ENCODE data around the gene PSORS1C2. TPM values are rescaled to one million over a fixed set of nuclear protein-coding genes. Genes with fewer than 3 reads are reported as not detected.
A peak's percentile ranks its signal among the peaks of the same experiment; 100 is the strongest.

Gene PSORS1C2
- total and polyA plus RNA-seq, 2 donors (not counting 1 experiment from before 2014, with no cell fraction given) = not detected

DNA sequence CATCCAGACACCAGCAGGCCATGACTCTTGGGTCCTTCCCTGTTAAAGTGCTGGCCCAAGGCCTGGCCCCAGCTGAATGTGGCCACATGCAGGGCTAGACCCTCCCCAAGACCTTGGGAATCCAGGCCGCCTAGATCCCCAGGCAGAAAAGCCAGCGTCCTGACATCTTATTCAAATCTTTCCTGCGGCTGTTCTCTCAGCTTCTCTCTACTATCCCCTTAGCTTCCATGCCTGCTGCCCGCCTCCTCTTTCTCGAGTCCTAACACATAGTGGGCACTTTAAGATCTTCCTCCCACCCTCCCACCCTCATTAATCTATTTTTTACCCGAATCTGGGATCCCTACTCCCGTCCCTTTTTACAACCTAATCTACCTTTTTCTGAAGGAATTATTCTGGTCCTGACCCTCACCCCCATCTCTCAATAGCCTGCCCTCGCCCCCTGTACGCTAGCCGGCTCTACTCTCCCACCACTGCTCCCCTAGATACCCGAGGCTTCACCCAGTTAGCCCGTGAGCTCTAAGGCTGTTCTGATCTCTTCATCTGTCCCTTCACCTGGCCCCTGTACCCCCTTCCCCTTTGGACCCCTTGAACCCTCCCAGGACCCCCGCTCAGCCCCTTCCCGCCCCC lies 18.8 kb upstream of the PSORS1C2 start, which contains the start of gene CCHCR1:
CCHCR1 (minus strand) TSS at position 290 of the 627 bp plus-strand sequence; CDS start at position 88, 202 bp downstream.
- POLR2A ChIA-PET = interaction anchor here (0.9 to 1.8 kb wide), 6 partner anchors 12 to 542 kb away, joined by 3 to 4 read pairs (median 3); no protein-coding TSS in a partner anchor
- H3K27me3 Mint-ChIP-seq = no peaks in the 10 kb centered on the region

More for the DNA sequence above, 18.8 kb upstream of the PSORS1C2 start, which contains the start of gene CCHCR1:
- peak within 1 kb of the TSS; percentile 73 for H3K27ac Mint-ChIP-seq
- H4K20me1 ChIP-seq (ENCODE audit: control insufficient read depth, insufficient read depth, low read length, poor library complexity, severe bottlenecking) = no peaks in the 10 kb centered on the region
- peak within 1 kb of the TSS; percentile 78 for H3K9ac ChIP-seq (ENCODE audit: low read length)
- peaks cover 30% of the 10 kb centered on the region for H3K4me1 Mint-ChIP-seq
- DNase-seq = no peak
- peak within 1 kb of the TSS; percentile 87 for H3K4me3 Mint-ChIP-seq
- CTCF ChIA-PET = interaction anchor here (1.1 to 1.5 kb wide), 6 partner anchors 12 to 242 kb away, joined by 3 to 4 read pairs (median 4); no protein-coding TSS in a partner anchor
- H2AFZ ChIP-seq (ENCODE audit: insufficient read depth, low read depth, low read length, poor library complexity, severe bottlenecking) = peak within 1 kb of the TSS; percentile 95
- no peaks in the 10 kb centered on the region for H3K9me3 Mint-ChIP-seq (ENCODE audit: insufficient read depth)
- H3K27me3 ChIP-seq (replicated peaks in 1 of 4; ENCODE audit: control extremely low read depth in 1 of 4, control insufficient read depth in 3 of 4, insufficient read depth in 4 of 4, low read length in 3 of 4) = no peaks in the 10 kb centered on the region
- WGBS (ENCODE audit: insufficient coverage) = 11% methylated on average over 11 of the region's 14 CpGs
- no peak for TF ChIP-seq EZH2 (IDR thresholded peaks at IDR 0.05; ENCODE audit: borderline replicate concordance, insufficient read depth, low read depth, low read length, poor library complexity, severe bottlenecking)
- TF ChIP-seq, protein P1, sequence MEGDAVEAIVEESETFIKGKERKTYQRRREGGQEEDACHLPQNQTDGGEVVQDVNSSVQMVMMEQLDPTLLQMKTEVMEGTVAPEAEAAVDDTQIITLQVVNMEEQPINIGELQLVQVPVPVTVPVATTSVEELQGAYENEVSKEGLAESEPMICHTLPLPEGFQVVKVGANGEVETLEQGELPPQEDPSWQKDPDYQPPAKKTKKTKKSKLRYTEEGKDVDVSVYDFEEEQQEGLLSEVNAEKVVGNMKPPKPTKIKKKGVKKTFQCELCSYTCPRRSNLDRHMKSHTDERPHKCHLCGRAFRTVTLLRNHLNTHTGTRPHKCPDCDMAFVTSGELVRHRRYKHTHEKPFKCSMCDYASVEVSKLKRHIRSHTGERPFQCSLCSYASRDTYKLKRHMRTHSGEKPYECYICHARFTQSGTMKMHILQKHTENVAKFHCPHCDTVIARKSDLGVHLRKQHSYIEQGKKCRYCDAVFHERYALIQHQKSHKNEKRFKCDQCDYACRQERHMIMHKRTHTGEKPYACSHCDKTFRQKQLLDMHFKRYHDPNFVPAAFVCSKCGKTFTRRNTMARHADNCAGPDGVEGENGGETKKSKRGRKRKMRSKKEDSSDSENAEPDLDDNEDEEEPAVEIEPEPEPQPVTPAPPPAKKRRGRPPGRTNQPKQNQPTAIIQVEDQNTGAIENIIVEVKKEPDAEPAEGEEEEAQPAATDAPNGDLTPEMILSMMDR (IDR thresholded peaks at IDR 0.05) = no peak
- peak within 1 kb of the TSS; percentile 1 to 90 (median 88) for H3K4me3 ChIP-seq (ENCODE audit: control extremely low read depth in 1 of 5, extremely low read depth in 1 of 5, insufficient read depth in 1 of 5, low read depth in 2 of 5, low read length in 4 of 5)
- peaks cover 13 to 22% of the 10 kb centered on the region in 2 donors for H3K4me1 ChIP-seq (ENCODE audit: control insufficient read depth in 2 of 2, insufficient read depth in 2 of 2, low read length in 2 of 2)
- H3K36me3 ChIP-seq (replicated peaks in 1 of 2; ENCODE audit: control extremely low read depth in 1 of 2, control insufficient read depth in 1 of 2, extremely low read depth in 1 of 2, insufficient read depth in 2 of 2, low read length in 1 of 2) = peaks cover 0 to 6% of the 10 kb centered on the region in 2 experiments
- H3K9me3 ChIP-seq (ENCODE audit: control extremely low read depth in 1 of 3, control insufficient read depth in 2 of 3, insufficient read depth in 1 of 3, low read length in 2 of 3) = no peaks in the 10 kb centered on the region
- H3K27ac ChIP-seq (ENCODE audit: low read length in 2 of 2) = peak within 1 kb of the TSS; percentile 53 to 77
- peaks cover 5% of the 10 kb centered on the region for H3K79me2 ChIP-seq (ENCODE audit: control insufficient read depth, insufficient read depth, low read length)
- H3K4me2 ChIP-seq (replicated peaks; ENCODE audit: low read depth, low read length, poor library complexity, severe bottlenecking) = peak within 1 kb of the TSS; percentile 86
- ATAC-seq (ENCODE audit: low read depth) = no peak
- intact Hi-C loops (cut with micrococcal nuclease) = loop anchor here (1.0 to 10.0 kb wide), 8 partner anchors 20 to 541 kb away; partner anchors contain the start of genes HLA-B, HLA-C, MRPS18B and PPP1R10
